Tibial artery (tissue), 4 donors: ENCODE data around the gene PIAS4.

Source experiments
- DNase-seq, 2 donors: peaks; one replicate each; pipeline ENCODE4 v3.0.0-alpha.2; 2019
- H3K27ac ChIP-seq, 2 donors: fragments of 200-600 bp; sonication (generic) in 1 of 2; 1 replicate in 1 of 2; 2 replicates in 1 of 2; pipeline ENCODE4 v1.5.1; 2018 to 2019; ENCODE audit warnings: mild to moderate bottlenecking in 1 of 2
- H3K27me3 ChIP-seq, 2 donors: fragments of 200-600 bp; sonication (generic) in 1 of 2; one replicate each; pipeline versions ENCODE4 v1.5.1 to v1.6.0; 2016 to 2019
- H3K36me3 ChIP-seq, 3 donors: fragments of 200-600 bp; sonication (generic) in 2 of 3; one replicate each; pipeline ENCODE4 v1.5.1; 2016 to 2019; ENCODE audit warnings: mild to moderate bottlenecking in 2 of 3
- H3K4me1 ChIP-seq, 4 donors: fragments of 200-600 bp; sonication (generic) in 2 of 4; 1 replicate in 3 of 4; 2 replicates in 1 of 4; pipeline ENCODE4 v1.5.1; 2016 to 2019
- H3K4me3 ChIP-seq, 2 donors: fragments of 200-600 bp; sonication (generic) in 1 of 2; 1 replicate in 1 of 2; 2 replicates in 1 of 2; pipeline ENCODE4 v1.5.1; 2018 to 2019; ENCODE audit warnings: mild to moderate bottlenecking in 2 of 2
- H3K9me3 ChIP-seq, 3 donors: fragments of 200-600 bp; sonication (generic) in 1 of 3; one replicate each; pipeline ENCODE4 v1.5.1; 2016 to 2019
- intact Hi-C: fragments of 100-400 bp; cut with DNase I; formaldehyde crosslinking; loops from one replicate; pipeline ENCODE4 v1.15.0; 2023; ENCODE audit warnings: low total_unique reads
- TF ChIP-seq, protein P1 (sequence below), 2 experiments: fragments of 200-600 bp in 1 of 2; fragments of 450-650 bp in 1 of 2; IDR thresholded peaks; one replicate each; pipeline ENCODE4 v1.5.1; 2017 to 2019; ENCODE audit warnings: antibody characterized with exemption in 2 of 2, mild to moderate bottlenecking in 1 of 2, moderate library complexity in 1 of 2

PIAS4 gene

DNA sequence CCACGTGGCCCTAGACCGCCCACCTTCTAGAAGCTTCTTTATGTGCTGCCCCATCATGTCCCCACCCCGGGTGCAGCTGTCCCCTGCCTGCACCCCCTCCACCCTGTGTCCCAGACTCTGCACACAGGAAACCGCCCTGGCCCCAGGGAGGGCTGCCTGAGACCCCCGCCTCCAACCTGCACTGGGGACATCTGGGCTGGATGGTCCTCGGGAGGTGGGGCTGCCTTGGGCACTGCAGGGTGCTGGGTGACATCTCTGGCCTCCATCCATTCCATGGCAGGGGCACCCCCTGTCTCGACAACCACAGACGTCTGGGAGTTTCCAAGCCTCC lies 77.0 kb downstream of the PIAS4 start:
- no peaks in the 10 kb centered on the region for H3K4me1 ChIP-seq
- intact Hi-C loops = no loop called here
- peaks cover 0 to 23% of the 10 kb centered on the region in 2 donors for H3K27me3 ChIP-seq
- H3K36me3 ChIP-seq = peaks cover 0 to 6% (median 5%) of the 10 kb centered on the region in 3 donors
- peak overlapping the region in 1 of 2 donors; percentile 6 for H3K4me3 ChIP-seq
- no peak overlapping the region for H3K27ac ChIP-seq
- H3K9me3 ChIP-seq = no peaks in the 10 kb centered on the region
- TF ChIP-seq, protein P1, sequence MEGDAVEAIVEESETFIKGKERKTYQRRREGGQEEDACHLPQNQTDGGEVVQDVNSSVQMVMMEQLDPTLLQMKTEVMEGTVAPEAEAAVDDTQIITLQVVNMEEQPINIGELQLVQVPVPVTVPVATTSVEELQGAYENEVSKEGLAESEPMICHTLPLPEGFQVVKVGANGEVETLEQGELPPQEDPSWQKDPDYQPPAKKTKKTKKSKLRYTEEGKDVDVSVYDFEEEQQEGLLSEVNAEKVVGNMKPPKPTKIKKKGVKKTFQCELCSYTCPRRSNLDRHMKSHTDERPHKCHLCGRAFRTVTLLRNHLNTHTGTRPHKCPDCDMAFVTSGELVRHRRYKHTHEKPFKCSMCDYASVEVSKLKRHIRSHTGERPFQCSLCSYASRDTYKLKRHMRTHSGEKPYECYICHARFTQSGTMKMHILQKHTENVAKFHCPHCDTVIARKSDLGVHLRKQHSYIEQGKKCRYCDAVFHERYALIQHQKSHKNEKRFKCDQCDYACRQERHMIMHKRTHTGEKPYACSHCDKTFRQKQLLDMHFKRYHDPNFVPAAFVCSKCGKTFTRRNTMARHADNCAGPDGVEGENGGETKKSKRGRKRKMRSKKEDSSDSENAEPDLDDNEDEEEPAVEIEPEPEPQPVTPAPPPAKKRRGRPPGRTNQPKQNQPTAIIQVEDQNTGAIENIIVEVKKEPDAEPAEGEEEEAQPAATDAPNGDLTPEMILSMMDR (IDR thresholded peaks at IDR 0.05) = no peak
- DNase-seq = no peak

DNA sequence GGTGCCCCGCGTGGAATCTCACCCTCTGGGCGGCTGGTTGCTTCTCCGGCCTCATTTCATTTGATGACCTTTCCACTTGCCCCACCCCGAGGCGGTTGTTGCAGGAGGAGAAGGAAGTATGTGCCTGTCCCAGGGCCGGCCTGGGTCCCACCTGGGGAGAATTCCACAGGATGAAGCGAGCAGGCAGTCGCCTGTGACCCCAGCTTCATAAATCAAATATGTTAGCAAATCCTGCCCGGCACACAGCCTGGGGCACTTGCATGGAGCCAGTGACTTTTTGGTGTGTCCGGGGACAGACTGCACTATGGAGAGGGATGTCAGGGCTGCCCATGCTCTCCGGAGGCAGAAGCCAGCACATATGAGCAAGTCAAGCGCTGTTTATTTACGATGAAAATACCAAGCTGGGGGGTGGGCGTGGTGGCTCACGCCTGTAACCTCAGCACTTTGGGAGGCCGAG lies 78.9 kb downstream of the PIAS4 start:
- H3K4me1 ChIP-seq = no peaks in the 10 kb centered on the region
- intact Hi-C loops = no loop called here
- no peak for DNase-seq
- TF ChIP-seq, protein P1 (IDR thresholded peaks at IDR 0.05) = no peak
- H3K27me3 ChIP-seq = peaks cover 0 to 17% of the 10 kb centered on the region in 2 donors
- no peaks in the 10 kb centered on the region for H3K9me3 ChIP-seq
- H3K27ac ChIP-seq = no peak overlapping the region
- H3K4me3 ChIP-seq = no peak overlapping the region
- H3K36me3 ChIP-seq = peaks cover 0 to 24% (median 19%) of the 10 kb centered on the region in 3 donors

DNA sequence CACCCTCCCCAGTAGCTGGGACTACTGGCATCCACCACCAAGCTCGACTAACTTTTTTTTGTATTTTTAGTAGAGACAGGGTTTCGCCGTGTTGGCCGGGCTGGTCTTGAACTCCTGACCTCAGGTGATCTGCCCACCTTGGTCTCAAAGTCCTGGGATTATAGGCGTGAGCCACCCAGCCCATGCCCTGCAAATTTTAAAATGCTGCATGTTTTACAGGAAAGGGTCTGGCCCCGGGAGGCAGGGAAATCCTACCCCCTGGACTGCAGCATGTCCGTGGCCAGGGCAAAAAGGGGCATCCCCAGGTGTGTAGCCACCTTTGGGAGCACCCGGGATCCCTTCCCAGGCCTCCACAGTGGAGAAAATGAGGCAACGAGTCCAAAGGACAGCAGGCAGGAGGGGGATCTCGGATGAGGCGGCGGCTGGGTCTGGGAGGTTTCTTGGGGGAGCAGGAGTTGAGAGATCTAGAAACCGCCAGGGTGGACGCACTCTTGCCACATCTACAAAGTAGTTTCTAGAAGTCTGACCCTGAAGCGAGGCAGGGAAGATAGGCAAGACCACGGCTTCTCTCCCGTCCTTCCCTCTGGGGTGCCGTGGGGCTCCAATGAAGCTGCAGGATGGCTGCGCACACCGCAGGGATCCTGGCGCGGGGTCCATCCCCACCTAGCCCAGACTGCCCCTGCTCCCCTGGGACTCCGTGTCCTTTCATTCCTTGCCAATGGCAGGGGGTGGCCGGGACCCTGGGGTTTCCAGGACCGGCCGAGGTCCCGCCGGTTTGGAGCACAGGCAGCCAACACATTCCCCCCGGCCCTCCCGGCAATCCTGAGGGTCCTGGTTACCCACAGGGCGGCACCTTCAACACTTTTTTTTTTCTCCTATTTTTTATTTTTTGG lies 80.5 kb downstream of the PIAS4 start:
- Histone ChIP-seq H3K27ac (no peak overlapping the region), H3K4me1 (no peaks in the 10 kb centered on the region), H3K36me3 (peaks cover 0 to 40% (median 31%) of the 10 kb centered on the region in 3 donors)

DNA sequence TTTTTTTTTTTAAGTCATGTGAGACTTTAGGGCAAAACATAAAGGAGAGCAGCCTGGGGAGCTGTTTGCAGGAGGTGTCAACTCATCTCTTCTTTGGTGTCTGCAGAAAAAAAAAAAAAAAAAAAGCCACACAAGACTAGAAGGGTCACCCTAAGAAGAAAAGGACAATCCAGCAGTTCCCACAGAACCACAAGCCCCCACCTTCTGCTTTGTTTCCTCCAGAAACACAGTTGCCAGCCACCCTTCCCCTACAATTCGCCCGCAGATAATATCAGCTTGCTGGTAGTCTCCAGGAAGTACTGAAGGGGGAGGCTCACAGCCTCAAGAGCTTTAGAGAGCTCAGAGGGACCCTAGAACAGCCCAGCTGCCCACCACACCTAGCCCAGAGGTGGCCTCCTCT lies 81.4 kb downstream of the PIAS4 start:
- no peaks in the 10 kb centered on the region for H3K4me1 ChIP-seq
- peak overlapping the region; percentile 2 to 11 for H3K4me3 ChIP-seq
- H3K36me3 ChIP-seq = peaks cover 4 to 49% (median 40%) of the 10 kb centered on the region in 3 donors
- intact Hi-C loops = no loop called here
- TF ChIP-seq, protein P1 (IDR thresholded peaks at IDR 0.05) = no peak
- H3K27me3 ChIP-seq = peaks cover 0 to 6% of the 10 kb centered on the region in 2 donors
- H3K27ac ChIP-seq = no peak overlapping the region
- DNase-seq = no peak
- no peaks in the 10 kb centered on the region for H3K9me3 ChIP-seq

More for the DNA sequence above, 80.5 kb downstream of the PIAS4 start:
- Histone ChIP-seq H3K9me3 (no peaks in the 10 kb centered on the region), H3K27me3 (peaks cover 0 to 15% of the 10 kb centered on the region in 2 donors), H3K4me3 (no peak overlapping the region)
- TF ChIP-seq, protein P1 (IDR thresholded peaks at IDR 0.05) = no peak
- DNase-seq = no peak
- intact Hi-C loops = no loop called here
